SK-N-MC (cell line): Measurements from ENCODE around the gene COQ2.
"Not testable (repeated sequence)": the region's sequence is repeated elsewhere in the genome, so short reads cannot be mapped to it uniquely, and the experiment has no call there.

Experiments
- EZH2 ChIP-seq: fragments of 200-600 bp; sonication (generic); IDR thresholded peaks from one replicate; pipeline ENCODE4 v1.6.1; 2017; ENCODE audit warnings: antibody characterized with exemption
- POLR2AphosphoS5 ChIP-seq: IDR thresholded peaks from 2 replicates; pipeline ENCODE4 v1.6.1; 2012; ENCODE audit warnings: mild to moderate bottlenecking, low read depth, low read length, borderline replicate concordance

DNA sequence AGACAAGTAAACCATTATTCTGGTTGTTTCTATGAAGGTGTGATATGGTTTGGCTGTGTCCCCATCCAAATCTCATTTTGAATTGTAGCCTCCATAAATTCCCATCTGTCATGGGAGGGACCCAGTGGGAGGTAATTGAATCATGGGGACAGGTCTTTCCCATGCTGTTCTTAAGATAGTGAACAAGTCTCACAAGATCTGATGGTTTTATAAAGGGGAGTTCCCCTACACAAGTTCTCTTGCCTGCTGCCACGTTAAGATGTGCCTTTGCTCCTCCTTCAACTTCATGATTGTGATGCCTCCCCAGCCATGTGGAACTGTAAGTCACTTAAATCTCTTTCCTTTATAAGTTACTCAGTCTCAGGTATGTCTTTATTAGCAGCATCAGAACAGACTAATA, 3.8 kb upstream of the COQ2 start:
- TF ChIP-seq POLR2AphosphoS5, EZH2: not testable (repeated sequence)
